Measurements from ENCODE around the gene CABCOCO1. TPM values are rescaled to one million over a fixed set of nuclear protein-coding genes. Genes with fewer than 3 reads are reported as not detected.

Gene CABCOCO1
- total and polyA plus RNA-seq, 2 of the 13 experiments (the other 11 are each of a cell fraction or from before 2014, with no cell fraction given), result not detected

DNA sequence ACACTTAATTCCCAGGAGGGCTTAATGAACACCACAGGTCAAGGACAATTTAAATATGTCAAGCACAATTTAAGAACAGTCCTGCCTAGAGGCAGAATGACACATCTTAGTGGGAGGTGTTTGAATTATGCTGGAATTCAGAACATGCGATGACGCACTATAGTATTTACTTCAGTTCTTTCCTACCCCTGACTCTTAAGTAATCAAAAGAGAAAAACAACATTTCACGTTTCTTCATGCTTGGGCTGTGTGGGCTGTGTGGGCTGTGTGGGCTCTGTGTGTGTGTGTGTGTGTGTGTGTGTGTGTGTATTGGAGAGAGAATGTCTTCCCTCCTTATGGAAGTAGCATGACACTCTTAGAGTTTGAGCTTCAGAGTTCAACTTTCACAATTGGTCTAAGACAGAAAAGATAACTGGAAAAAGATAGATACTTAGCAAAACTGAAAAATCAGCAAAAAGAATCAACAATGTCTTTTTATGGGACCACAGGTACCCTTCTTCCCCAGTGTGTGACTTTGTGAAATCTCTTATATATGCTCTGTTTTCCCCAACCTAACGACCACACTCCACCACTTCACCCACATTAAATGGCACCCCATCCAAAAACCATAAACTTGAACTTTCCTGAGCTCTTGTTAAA lies 33.7 kb upstream of the CABCOCO1 start:
- ATAC-seq (no peak; the same call in 2 of the 3 replicates), DNase-seq (ENCODE audit: low spot score) (peak; percentile 7), FAIRE-seq (no peak)
- no TSS peak for BruUV-seq (replicated peaks)
- WGBS (ENCODE audit: low lambda C conversion rate), result 9% methylated on average over 4 of the region's 4 CpGs
- no peak overlapping the region for H3K9ac ChIP-seq (ENCODE audit: insufficient read depth, low read depth, low read length)
- H3K4me2 ChIP-seq (ENCODE audit: low read depth, low read length), result no peak overlapping the region
- peak; percentile 11; the same call in 1 of the 2 replicates for TF ChIP-seq MAFF (IDR thresholded peaks at IDR 0.05; ENCODE audit: low read depth, low read length)
- TF ChIP-seq KDM5A (IDR thresholded peaks at IDR 0.05; ENCODE audit: borderline replicate concordance, low read length), result no peak
- 0 out of 2 replicates have a peak, but pooled peaks have one; percentile 18 for TF ChIP-seq CREB1 (IDR thresholded peaks at IDR 0.05)
- no peak for TF ChIP-seq CREB1 (CRISPR knock-in tag; IDR thresholded peaks at IDR 0.05)
- TF ChIP-seq MEIS1 (CRISPR knock-in tag; IDR thresholded peaks at IDR 0.05; ENCODE audit: borderline replicate concordance), result no peak
- no peak overlapping the region for H3K4me3 ChIP-seq (replicated peaks in 1 of 3; ENCODE audit: insufficient read depth in 1 of 3, low read depth in 2 of 3, low read length in 3 of 3)
- H2AFZ ChIP-seq (ENCODE audit: low read length), result no peak overlapping the region
- H3K27me3 ChIP-seq (ENCODE audit: control insufficient read depth in 1 of 2, insufficient read depth in 2 of 2, low read length in 2 of 2), result no peaks in the 10 kb centered on the region
- no peaks in the 10 kb centered on the region for H4K20me1 ChIP-seq (ENCODE audit: insufficient read depth, low read length)
- CTCF ChIA-PET (ENCODE audit: low intra/inter-chr PET ratio, low total read pairs), result no interaction called here
- no peaks in the 10 kb centered on the region for H3K79me2 ChIP-seq (ENCODE audit: insufficient read depth, low read length)
- no peaks in the 10 kb centered on the region for H3K36me3 ChIP-seq (replicated peaks in 1 of 2; ENCODE audit: control insufficient read depth in 1 of 2, insufficient read depth in 2 of 2, low read length in 2 of 2)
- POLR2A ChIA-PET, result no interaction called here
- H3K9me3 ChIP-seq (ENCODE audit: low read length), result no peaks in the 10 kb centered on the region
- no peaks in the 10 kb centered on the region for H3K4me1 ChIP-seq (ENCODE audit: insufficient read depth, low read length)
- in situ Hi-C loops (cut with HindIII; ENCODE audit: extremely low pct_ligation_motif_present, low pct_unique_long_range_greater_than_20kb), result no loop called here
- no peak overlapping the region for H3K27ac ChIP-seq (ENCODE audit: extremely low read length, insufficient read depth, low read length)
- intact Hi-C loops (cut with micrococcal nuclease; ENCODE audit: unreplicated experiment), result no loop called here

DNA sequence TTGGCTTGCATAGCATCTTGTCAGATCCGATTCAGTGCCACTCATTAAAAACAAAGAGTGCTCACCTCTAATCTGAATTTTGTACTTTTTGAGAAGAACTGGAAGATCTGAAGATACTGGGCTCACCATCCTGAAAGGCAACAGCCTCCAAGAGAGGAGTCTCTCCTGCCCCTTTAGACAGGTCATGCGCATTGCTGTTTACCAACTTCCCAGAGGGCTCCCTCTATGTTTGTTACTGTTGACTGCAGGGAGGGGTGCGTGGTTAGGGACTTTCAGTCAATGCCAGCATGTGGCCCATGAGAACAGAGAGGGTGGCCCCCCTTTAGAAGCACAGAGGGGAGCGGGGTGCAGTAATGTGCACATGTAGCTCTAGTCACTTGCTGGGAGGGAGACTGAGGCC lies 33.2 kb upstream of the CABCOCO1 start:
- ChIA-PET POLR2A (no interaction called here), CTCF (ENCODE audit: low intra/inter-chr PET ratio, low total read pairs) (no interaction called here)
- Histone ChIP-seq H3K36me3 (replicated peaks in 1 of 2; ENCODE audit: control insufficient read depth in 1 of 2, insufficient read depth in 2 of 2, low read length in 2 of 2) (no peaks in the 10 kb centered on the region), H3K4me2 (ENCODE audit: low read depth, low read length) (no peak overlapping the region), H4K20me1 (ENCODE audit: insufficient read depth, low read length) (no peaks in the 10 kb centered on the region), H3K4me3 (replicated peaks in 1 of 3; ENCODE audit: insufficient read depth in 1 of 3, low read depth in 2 of 3, low read length in 3 of 3) (no peak overlapping the region), H3K9me3 (ENCODE audit: low read length) (no peaks in the 10 kb centered on the region), H3K9ac (ENCODE audit: insufficient read depth, low read depth, low read length) (no peak overlapping the region), H3K27me3 (ENCODE audit: control insufficient read depth in 1 of 2, insufficient read depth in 2 of 2, low read length in 2 of 2) (no peaks in the 10 kb centered on the region), H3K4me1 (ENCODE audit: insufficient read depth, low read length) (no peaks in the 10 kb centered on the region), H2AFZ (ENCODE audit: low read length) (no peak overlapping the region), H3K27ac (ENCODE audit: extremely low read length, insufficient read depth, low read length) (no peak overlapping the region), H3K79me2 (ENCODE audit: insufficient read depth, low read length) (no peaks in the 10 kb centered on the region)
- in situ Hi-C loops (cut with HindIII; ENCODE audit: extremely low pct_ligation_motif_present, low pct_unique_long_range_greater_than_20kb) (no loop called here), intact Hi-C loops (cut with micrococcal nuclease; ENCODE audit: unreplicated experiment) (no loop called here)
- ATAC-seq (no peak), DNase-seq (ENCODE audit: low spot score) (no peak), FAIRE-seq (no peak)
- WGBS (ENCODE audit: low lambda C conversion rate), result 43% methylated on average over 4 of the region's 4 CpGs
- TF ChIP-seq HHEX (CRISPR knock-in tag; IDR thresholded peaks at IDR 0.05) (no peak), KLF6 (CRISPR knock-in tag; IDR thresholded peaks at IDR 0.05) (no peak)
- TF ChIP-seq, protein P1, sequence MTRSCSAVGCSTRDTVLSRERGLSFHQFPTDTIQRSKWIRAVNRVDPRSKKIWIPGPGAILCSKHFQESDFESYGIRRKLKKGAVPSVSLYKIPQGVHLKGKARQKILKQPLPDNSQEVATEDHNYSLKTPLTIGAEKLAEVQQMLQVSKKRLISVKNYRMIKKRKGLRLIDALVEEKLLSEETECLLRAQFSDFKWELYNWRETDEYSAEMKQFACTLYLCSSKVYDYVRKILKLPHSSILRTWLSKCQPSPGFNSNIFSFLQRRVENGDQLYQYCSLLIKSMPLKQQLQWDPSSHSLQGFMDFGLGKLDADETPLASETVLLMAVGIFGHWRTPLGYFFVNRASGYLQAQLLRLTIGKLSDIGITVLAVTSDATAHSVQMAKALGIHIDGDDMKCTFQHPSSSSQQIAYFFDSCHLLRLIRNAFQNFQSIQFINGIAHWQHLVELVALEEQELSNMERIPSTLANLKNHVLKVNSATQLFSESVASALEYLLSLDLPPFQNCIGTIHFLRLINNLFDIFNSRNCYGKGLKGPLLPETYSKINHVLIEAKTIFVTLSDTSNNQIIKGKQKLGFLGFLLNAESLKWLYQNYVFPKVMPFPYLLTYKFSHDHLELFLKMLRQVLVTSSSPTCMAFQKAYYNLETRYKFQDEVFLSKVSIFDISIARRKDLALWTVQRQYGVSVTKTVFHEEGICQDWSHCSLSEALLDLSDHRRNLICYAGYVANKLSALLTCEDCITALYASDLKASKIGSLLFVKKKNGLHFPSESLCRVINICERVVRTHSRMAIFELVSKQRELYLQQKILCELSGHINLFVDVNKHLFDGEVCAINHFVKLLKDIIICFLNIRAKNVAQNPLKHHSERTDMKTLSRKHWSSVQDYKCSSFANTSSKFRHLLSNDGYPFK (CRISPR knock-in tag; IDR thresholded peaks at IDR 0.05; ENCODE audit: borderline replicate concordance), result no peak
- no TSS peak for BruUV-seq (replicated peaks)

Measured in HepG2 (cell line).